GM19438 (cell line): Measurements from ENCODE around the gene RXRB.
"Not testable (repeated sequence)": the region's sequence is repeated elsewhere in the genome, so short reads cannot be mapped to it uniquely, and the experiment has no call there.

Experiments
- ATAC-seq: cut with Tn5 transposase; IDR thresholded peaks from one replicate; pipeline ENCODE4 v1.9.1; 2021; ENCODE audit warnings: low read depth; ENCODE audit not compliant: unreplicated experiment

Gene RXRB

DNA sequence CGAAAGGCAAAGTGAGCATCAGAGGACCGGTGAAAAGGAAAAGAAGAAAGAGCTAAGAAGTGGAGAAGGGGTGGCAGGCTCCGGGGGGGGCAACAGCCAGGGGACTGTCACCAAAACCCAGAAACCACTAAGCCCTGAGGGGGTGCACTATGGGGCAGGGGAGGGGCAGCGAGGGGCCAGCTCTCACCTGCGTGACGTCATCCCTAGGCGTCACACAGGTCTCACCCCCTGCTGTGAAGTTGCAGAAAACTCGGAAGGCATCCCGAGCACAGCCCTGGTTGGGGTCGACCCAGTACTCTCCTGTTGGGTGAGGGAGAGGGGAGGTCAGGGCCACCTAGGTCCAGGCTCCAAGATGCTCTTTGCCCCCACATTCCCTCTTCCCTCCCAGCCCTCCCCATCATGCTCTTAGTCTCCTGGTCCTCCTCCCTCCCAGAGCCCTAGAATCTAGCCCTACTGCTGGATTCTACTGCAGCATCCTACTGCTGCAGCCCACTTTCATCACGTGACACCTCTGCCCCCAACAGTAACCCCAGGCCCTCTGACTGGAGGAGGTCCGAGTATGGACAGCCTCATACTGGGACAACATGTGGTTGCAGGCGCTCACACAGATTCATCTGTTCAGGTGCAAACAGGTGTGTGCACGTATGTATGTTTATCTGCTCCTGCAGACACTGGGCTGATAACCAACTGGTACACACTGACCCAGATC, 35.6 kb downstream of the RXRB start:
- no peak for ATAC-seq

DNA sequence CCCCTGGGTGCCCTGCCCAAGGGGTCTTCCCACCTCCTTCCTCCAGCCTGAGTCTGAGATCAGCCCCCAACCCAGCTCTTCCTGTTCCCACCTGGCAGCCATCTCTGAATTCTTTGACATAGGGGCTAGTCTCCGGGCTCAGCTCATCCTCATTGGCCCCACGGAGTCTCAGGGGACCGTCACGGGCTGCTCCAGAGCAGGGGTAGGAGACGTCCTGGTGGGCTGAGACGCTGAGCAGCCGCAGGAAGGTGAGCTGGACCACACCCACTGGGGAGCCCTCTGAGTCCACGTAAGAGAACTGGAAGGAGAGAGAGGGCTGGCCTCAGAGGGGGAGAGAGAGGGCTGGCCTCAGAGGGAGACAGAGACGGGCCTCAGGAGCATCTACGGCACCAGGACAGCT, 36.3 kb downstream of the RXRB start:
- ATAC-seq = no peak

DNA sequence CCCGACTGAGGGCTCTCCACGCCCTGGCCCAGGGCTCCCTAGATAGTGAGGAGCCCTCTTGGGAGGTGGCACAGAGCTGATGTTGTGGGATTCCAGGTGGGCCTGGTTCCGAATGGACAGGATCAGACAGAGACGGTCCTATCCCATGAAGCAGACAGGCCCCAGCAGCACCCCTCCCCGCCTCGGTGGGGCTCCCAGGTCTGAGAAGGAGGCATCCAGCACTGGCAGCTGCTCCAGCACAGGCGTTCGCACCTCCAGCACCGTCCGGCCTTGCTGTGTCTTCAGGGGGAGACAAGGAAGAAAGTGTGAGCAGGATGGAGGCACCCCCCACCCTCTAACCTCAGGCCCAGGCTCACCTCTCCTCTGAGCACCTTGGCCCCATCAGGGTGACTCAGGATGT, 36.9 kb downstream of the RXRB start:
- no peak for ATAC-seq

DNA sequence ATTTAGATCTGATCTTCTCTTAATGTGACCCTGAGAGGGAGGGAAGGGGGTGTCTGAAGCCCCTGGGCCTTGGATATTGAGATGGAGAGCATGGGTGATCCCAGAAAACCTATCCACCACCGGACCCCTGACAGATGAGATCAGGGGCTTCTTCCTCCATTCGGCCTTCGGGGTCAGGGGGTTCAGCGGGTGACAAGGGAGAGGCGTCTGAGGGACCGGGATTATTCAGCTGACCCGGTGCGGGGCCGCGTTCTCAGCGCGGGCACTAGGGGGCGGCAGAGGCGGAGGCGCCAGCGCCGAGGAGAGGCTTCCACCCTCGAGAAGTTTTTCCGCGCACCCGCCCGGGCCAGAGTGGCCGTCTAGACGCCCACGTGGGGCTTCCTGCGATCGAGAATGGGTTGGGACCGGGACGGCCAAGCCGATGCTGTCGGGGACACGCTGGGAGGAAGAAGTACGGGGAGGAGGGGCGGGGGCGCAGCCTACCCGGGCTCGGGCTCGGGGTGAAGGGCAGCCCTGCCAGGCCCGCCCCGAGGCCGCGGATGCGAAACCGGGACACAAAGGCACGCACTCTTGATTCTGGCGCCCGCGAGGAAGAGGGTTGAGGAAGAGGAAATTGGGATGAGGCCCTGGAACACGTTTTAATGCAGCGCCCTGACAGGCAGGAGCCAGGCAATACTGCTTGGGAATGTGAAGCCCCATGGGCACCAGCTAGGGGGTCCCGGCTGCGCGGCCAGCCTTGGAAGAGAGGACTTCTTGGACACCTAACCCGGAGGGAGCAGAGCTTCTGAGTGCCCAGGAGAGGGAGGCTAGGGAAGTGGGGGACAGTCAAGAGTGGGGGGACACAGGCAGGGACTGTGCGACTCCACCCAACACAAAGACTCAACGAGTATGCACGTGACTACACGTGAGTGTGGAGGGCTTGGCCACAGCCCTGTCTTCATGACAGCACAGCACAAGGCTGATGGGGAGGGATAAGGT, 38.8 kb downstream of the RXRB start:
- no peak for ATAC-seq

DNA sequence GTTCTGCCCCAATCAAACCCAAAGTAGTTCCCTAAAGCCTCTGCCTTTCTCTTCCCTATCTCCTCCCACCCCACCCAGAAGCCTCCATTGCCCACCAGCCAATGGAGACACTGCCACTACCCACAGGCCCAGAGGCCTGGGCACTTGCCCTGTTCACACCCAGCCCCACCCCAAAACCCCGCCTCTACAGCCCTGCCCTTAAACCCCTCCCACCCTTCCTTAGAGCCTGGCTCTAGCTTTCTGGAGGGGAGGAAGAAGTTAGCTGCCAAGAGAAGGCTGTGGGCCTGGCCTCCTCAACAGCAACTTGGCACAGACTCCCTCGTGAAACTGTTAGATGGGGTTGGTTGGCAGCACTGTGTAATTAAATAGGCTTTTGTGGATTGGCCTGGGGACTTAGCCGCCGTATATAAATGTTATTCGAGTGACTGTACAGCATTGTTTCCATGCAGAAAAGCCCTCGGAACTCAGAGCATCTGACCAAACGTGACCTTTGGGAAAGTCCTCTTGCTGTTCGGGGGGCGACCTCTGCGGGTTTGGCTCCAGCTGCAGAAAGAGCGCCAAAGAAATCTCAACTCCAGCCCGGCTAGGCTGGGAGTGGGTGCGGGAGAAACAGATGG, 39.6 kb downstream of the RXRB start:
- no peak for ATAC-seq

DNA sequence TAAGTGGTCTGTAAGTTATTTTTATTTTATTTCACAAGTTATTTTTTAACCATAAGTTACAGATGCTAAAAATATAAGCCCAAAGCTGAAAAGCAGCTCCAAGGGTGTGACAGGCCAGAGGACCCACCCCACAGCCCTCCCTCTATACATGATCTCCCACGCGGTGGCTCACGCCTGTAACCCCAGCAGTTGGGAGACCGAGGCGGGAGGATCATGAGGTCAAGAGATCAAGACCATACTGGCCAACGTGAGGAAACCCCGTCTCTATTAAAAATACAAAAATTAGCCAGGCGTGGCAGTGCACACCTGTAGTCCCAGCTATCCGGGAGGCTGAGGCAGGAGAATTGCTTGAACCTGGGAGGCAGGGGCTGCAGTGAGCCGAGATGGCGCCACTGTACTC, 40.4 kb downstream of the RXRB start:
- no peak for ATAC-seq

DNA sequence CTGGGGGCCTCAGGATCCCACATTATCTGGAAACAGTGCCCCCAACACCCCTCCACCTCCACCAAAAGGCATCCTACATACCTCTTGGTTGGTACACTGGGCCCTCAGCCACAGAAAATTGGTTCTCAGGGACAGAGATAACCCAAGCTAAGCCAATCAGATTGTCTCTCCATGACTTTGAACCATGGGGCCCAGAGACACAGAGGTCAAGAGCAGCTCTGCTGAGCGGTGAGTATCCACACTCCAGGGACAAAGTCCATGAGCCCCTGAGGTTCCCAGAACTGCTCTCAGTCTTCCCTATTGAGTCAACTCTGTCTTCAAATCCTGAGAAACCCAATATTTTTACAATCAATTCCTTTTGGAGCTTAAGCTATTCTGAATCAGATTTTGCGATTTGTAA, 43.5 kb downstream of the RXRB start:
- no peak for ATAC-seq

DNA sequence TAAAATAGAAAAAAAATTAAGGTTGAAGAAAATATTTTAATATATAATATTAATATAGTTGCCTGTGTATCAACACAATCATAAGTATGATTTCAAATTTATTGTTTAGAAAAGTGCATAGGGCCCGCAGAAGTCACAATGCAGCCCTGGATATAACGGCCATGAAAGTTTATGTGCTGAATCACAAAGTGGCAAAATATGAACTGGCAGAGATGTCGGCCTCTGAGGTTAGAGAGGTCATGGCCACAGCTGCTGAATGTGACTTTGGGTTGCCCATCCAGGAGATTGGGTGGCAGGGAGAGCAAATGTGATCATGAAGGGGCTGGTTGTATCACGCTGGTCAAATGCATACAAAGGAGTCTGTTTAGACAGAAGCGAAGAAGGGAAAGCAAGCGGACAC, 43.9 kb downstream of the RXRB start:
- ATAC-seq = no peak

DNA sequence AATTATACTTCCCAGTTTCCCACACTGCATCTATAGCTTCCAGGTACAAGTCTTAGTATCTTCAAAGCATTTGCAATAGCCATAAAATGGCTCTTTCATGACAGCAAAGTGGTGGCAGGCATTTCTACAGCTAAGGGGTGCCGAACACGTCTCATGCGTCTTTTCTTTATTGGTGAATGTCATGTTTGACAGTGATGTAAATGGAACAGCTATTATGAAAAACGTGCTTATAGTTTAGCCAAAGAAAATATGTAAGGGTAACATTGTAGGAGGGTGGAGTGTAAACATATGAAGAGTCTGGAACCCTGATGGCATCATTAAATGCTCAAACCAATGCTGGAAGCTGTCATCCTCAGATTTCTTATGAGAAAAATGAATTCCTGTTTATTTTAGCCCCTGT, 46.1 kb downstream of the RXRB start:
- ATAC-seq = no peak

DNA sequence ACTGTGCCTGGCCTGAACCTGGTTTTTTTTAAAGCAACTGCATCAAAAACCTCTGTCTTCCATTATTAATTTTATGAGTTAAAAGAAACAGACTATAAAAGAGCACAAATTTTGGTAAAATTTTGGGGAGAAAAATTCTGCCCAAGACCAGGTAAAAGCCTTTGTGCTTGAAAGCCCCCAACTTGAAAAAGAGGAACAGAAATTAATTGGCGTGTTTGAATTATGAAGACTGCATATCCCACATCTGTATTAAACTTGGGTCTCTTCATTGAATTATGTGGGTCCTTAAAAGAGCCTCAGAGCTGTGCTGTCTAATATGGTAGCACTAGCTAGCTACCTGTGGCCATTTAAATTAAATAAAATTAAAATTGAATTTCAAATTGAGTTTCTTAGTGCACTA, 49.4 kb downstream of the RXRB start:
- ATAC-seq = no peak

DNA sequence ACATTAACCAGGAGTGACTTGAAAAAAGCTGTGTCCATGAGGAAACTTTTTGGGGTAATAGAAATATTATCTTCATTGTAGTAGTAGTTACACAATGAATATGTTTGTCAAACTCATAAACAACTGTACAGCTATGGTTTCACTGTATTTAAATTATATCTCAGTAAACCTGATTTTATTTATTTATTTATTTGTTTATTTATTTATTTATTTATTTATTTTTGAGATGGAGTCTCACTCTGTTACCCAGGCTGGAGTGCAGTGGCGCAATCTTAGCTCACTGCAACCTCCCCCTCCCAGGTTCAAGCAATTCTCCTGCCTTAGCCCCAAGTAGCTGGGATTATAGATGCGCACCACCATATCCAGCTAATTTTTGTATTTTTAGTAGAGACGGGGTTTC, 49.9 kb downstream of the RXRB start:
- ATAC-seq = not testable (repeated sequence)

DNA sequence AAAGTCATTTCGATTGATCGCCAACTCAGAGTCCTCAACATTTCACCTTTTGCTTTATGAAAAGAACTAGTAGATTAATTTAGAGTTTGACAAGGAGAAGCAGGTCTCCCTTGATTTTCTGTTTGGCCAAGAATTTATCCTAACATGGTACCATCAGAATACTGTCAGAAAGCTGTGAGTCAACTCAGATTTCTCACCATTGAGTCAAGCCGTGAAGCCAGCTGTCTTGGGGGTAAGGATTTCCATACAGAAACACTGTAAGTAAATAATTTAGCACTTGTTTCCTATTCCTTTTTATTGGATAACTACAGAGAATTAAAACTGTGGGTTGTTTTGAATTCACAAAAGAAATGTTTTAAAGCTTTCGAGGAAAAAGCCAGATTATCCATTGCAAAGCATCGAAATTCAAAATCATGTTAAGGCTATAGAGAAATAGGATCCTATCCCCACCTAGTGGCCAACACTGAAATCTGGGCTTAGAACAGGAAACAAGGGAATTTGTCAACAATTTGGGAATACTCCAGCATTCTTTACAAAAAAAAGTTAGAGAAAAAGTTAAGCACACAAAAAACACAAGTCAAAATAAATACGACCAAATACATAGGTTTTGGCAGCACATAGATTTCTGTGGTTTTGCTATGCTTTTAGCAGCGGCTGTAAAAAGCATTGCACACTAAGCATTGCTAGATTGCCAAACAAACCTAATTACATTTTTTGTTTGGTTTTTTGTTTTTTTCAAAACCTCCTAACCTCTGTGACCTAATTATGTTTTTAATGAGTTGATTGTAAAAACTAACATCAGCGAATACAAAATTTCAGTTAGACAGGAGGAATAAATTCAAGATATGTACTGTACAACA, 52.4 kb downstream of the RXRB start:
- ATAC-seq = no peak

DNA sequence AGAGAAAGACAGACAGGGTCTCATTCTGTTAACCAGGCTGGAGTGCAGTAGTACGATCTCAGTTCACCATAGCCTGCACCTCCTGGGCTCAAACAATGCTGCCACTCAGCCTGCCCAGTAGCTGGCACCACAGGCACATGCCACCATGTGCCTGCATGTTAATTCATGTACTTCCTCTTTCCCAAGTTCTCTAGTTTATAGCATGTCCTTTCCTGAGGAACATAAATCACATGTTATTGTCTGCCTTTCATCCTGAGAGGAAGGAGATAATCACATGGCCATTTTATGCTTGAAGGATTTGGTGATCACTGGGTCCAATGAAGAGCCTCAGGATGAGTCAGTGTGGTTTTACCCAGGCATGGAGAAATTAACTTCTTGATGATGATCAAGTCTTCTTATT, 56.1 kb downstream of the RXRB start:
- no peak for ATAC-seq
